GM12875 (cell line): Measurements from ENCODE around the gene TSR2.

Experiments used
- H3K4me3 ChIP-seq: one replicate; pipeline ENCODE4 v1.5.1; 2011; ENCODE audit warnings: low read depth, low read length, control low read depth
- CTCF ChIP-seq: IDR thresholded peaks from 2 replicates; pipeline ENCODE4 v1.5.1; 2011; ENCODE audit warnings: low read depth, mild to moderate bottlenecking, control low read depth, inconsistent platforms, low read length, moderate library complexity, borderline replicate concordance; ENCODE audit not compliant: insufficient read depth

TSR2 gene

GRCh38 chrX:54435121-54435520 lies 5.1 kb upstream of the TSR2 start:
- no peak for TF ChIP-seq CTCF
- no peak overlapping the region for H3K4me3 ChIP-seq

- H3K4me3 ChIP-seq, result no peak overlapping the region
These were observed 2.6 kb downstream of the TSR2 start for GRCh38 chrX:54442790-54443189.

GRCh38 chrX:54444752-54445151 lies 4.5 kb downstream of the TSR2 start:
- no peak overlapping the region for H3K4me3 ChIP-seq

More at GRCh38 chrX:54442790-54443189, 2.6 kb downstream of the TSR2 start:
- no peak for TF ChIP-seq CTCF

GRCh38 chrX:54446084-54446483 lies 5.9 kb downstream of the TSR2 start:
- no peak for TF ChIP-seq CTCF
- H3K4me3 ChIP-seq, result no peak overlapping the region

More at GRCh38 chrX:54444752-54445151, 4.5 kb downstream of the TSR2 start:
- TF ChIP-seq CTCF, result no peak

- no peak overlapping the region for H3K4me3 ChIP-seq
- no peak for TF ChIP-seq CTCF
These were observed 7.3 kb downstream of the TSR2 start for GRCh38 chrX:54447461-54447860.

GRCh38 chrX:54449929-54450328 lies 9.7 kb downstream of the TSR2 start:
- no peak for TF ChIP-seq CTCF
- no peak overlapping the region for H3K4me3 ChIP-seq

- no peak; the same call in 1 of the 2 replicates for TF ChIP-seq CTCF
- H3K4me3 ChIP-seq, result no peak overlapping the region
These were observed 12.7 kb downstream of the TSR2 start for GRCh38 chrX:54452920-54453319.
